GM18861 (cell line): Measurements from ENCODE around the gene LIN7A.

Experiments used
- ATAC-seq: cut with Tn5 transposase; IDR thresholded peaks from one replicate; pipeline ENCODE4 v1.9.1; 2021; ENCODE audit not compliant: unreplicated experiment

Gene LIN7A

DNA sequence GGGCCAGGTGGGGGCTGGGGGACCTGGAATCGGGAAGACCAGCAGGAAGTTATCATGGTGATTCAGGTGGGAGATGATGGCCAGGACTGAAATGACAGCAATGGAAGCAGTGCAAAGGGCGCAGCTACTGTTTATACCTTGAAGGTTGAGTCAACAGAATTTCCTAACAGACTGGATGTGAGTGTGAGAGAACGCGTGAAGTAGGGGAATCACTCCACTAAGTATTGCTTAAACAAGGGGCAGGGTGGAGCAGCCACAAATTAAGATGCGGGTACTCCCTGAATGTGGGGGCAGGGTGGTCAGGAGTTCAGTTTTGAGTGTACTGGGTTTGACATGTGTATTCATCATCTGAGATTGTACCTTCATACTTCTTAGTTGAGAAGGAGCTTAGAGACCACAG lies 175.9 kb downstream of the LIN7A start:
- ATAC-seq, result no peak

DNA sequence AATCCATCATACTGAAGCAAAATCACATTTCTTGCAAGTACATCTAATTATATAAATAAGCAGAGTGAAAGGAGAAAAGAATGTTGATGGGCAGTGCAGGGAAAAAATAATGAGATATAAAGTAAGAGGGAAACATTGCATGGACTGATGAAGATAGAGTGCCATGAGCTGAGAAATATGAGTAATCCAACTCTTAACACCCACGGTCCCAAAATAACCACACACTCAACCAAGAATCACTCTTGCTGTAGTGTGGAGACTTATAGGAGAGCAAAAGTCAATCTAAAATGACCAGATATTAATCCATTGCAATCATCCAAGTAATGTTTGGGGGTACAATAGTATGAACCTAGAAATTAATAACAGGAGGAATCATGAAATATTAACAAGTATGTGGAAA lies 180.9 kb downstream of the LIN7A start:
- no peak for ATAC-seq

DNA sequence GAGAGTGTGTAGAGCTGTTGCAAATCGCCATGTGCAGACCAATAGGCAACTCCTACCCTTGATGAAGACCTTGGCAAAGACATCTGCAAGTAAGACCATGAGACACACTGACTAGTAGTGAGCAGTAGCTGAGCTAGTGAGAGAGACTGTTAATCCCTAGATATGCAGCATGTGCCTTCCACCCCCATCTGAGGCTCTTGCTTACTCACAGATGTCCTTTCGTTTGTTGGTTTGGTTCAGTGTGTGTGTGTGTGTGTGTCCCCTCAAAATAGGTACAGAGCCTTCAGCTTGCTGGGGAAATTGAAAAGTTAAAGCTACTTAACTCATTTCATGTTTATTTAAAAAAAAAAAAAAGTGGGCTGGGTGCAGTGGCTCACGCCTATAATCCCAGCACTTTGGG lies 183.5 kb downstream of the LIN7A start:
- ATAC-seq, result no peak

DNA sequence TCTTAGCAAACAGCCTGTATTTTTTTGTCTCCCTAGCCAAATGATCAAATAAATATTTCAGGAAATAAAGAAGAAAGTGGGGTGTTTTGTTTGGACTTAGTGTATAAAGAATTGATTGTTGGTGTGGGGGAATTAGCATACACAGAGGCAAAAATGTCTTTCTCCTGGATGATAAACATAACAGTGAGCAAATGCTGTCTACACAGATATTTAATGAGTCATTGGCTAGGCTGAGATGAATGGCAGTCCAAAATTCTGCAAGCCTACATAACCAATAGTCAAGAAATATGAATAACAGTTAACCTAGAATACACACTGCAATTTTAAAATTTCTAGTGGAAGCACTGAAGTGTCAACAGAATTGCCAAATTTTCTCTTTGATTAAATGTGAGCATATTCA lies 185.3 kb downstream of the LIN7A start:
- no peak for ATAC-seq

DNA sequence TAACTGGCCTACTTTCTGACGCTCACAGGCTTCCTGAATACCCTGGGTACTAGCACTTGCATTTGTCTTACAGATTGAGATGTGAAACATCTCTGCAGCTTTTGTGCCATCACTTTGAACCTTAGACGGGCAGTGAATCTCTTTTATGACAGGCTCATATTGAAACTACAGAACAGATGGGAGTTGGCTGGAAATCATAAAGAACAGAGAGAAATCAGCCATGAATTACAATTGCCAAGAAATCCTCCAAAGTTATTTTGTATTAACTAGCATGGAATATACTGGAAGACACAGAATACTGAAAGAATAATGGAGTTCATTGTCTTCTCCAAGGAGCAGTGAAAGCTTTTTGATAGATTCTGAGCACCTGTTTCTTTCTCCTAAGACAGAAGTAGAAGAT lies 188.3 kb downstream of the LIN7A start:
- ATAC-seq, result no peak

DNA sequence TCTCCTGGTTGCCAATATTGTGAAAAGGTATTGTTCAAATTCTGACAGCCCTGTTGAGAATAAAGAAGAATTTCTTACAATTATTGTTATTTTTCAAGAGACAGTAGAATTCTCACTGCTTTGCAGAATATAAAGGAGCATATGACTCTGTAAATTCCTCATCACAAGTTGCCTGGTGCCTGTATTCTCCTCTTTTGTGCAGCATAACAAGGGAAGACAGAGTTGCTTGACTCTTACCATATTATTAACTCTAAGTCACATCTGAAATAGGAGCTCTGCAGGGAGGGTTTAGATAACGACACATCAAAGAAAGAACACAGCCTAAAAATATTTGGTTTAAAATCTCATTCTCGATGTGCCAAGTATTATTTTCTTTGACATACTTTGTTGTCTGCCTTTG lies 189.9 kb downstream of the LIN7A start:
- ATAC-seq, result no peak

DNA sequence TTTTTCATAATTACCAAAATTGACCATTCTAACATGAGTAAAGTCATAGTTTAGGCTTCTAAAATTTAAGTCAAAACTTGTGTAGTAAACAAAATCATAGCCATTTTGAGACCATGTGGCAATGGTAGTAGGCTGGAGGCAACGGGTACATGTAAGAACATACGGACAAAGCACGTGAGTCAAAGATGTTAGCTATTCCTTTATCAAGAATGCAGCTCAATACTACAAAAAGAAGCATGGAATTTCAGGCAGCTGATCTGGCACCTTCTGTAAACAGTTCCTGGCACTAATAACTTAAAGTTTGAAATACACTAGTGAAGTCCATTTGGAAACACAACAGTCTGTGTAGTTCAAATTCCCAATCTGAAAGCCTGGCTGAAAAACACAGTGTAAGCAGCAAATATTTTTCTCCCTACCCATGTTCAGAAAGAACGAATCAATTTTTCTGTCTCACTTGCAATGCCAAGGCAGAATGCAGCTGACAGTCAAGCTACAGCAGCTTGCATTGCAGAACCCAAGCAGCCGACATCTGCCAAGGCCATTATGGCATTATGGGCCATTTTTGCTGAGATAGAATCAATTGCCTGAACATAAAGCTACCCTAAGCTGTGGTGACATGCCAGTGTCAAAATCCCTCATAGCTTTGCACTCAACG lies 191.8 kb downstream of the LIN7A start:
- ATAC-seq, result no peak
